Stomach (tissue), 4 donors: ENCODE measurements around the gene PDCD4.

ENCODE experiments used
- POLR2AphosphoS5 ChIP-seq, 3 donors: sonication (generic); formaldehyde crosslinking; IDR thresholded peaks; one replicate each; pipeline ENCODE4 v1.6.1; 2016; ENCODE audit warnings: antibody characterized with exemption in 3 of 3
- TF ChIP-seq, protein P1 (sequence below), 7 experiments: fragments of 450-650 bp in 4 of 7; fragments of 200-600 bp in 3 of 7; sonication (generic) in 3 of 7; IDR thresholded peaks; one replicate each; pipeline ENCODE4 v1.5.1; 2016 to 2019; ENCODE audit warnings: antibody characterized with exemption in 7 of 7, control low read depth in 2 of 7, mild to moderate bottlenecking in 1 of 7

DNA sequence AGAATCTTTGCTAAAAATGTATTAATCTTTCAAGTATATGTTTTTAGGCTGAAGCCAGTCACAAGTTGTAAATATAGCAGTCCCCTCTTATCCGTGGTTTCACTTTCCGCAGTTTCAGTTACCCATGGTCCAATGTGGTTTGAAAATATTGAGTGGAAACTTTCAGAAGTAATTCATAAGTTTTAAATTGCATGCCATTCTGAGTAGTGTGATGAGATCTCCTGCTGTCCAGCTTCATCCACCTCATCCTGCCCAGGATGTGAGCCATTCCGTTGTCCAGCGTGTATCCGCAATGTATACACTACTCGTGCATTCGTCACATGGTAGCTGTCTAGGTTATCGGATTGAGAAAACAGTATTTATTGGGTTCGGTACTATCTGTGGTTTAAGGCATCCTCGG is 12.2 kb downstream of the PDCD4 start:
- TF ChIP-seq, protein P1, sequence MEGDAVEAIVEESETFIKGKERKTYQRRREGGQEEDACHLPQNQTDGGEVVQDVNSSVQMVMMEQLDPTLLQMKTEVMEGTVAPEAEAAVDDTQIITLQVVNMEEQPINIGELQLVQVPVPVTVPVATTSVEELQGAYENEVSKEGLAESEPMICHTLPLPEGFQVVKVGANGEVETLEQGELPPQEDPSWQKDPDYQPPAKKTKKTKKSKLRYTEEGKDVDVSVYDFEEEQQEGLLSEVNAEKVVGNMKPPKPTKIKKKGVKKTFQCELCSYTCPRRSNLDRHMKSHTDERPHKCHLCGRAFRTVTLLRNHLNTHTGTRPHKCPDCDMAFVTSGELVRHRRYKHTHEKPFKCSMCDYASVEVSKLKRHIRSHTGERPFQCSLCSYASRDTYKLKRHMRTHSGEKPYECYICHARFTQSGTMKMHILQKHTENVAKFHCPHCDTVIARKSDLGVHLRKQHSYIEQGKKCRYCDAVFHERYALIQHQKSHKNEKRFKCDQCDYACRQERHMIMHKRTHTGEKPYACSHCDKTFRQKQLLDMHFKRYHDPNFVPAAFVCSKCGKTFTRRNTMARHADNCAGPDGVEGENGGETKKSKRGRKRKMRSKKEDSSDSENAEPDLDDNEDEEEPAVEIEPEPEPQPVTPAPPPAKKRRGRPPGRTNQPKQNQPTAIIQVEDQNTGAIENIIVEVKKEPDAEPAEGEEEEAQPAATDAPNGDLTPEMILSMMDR (IDR thresholded peaks at IDR 0.05) = no peak
- peak in 1 of 3 donors; percentile 33 for TF ChIP-seq POLR2AphosphoS5 (IDR thresholded peaks at IDR 0.05)
